PC-3 (cell line): Measurements from ENCODE around the gene CSK.

Experiments used
- CTCF ChIP-seq: fragments of 300-600 bp; sonication (generic); conservative IDR thresholded peaks from 2 replicates; pipeline ENCODE4 v1.5.1; 2017; ENCODE audit warnings: antibody characterized with exemption, low read depth, mild to moderate bottlenecking, low read length
- EZH2 ChIP-seq: fragments of 300-600 bp; sonication (generic); IDR thresholded peaks from one replicate; pipeline ENCODE4 v1.6.1; 2017; ENCODE audit warnings: antibody characterized with exemption, mild to moderate bottlenecking, low read length; ENCODE audit not compliant: unreplicated experiment

GRCh38 chr15:74775132-74775562 is 6.7 kb upstream of the CSK start:
- TF ChIP-seq CTCF (no peak), EZH2 (no peak)
